GM19324 (cell line): Measurements from ENCODE around the gene PYROXD2.

Experiments used
- ATAC-seq: cut with Tn5 transposase; IDR thresholded peaks from one replicate; pipeline ENCODE4 v1.9.1; 2021; ENCODE audit warnings: mild to moderate bottlenecking, moderate library complexity; ENCODE audit not compliant: unreplicated experiment, low FRiP score

The PYROXD2 gene

DNA sequence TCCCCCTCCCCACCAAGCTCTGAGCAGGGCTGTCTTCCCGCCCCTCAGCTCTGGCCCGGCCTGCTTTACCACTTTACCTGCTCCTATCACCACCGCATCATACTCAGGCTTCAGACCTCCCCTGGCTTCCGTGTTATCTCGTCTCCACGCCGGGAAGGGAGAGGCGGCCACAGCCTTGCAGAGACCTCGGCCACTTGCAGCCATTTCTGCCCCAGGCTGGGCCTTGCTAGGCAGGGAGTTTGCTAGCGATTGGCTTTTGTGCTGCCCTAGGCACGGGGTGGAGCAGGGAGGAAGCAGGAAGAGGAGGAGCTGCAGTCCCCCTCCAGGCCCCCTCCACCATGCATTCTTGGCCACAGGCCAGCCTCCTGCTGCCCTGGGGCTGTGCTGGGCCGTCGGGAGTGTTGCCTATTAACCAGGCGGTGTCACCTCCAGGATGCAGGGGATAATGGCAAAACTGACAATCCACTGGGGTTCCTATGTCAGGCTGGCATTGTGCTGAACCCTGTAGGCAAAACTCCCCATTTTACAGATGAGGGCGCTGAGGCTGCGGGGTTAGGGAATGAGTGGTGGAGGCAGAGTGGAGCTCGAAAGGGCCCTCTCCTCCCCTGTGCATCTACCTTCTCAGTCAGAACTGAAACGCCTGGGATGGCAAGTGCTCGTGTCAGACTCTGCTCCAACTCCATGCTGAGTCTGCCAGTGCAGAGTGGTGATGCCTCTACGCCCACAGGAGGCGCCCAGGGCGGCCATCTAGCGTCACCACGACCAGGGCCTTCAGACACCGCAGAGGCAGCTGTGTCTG, at the start of gene PYROXD2:
TSS of gene PYROXD2 (minus strand) at position 251 of the 799 bp plus-strand sequence. CDS start at position 204, 47 bp downstream.
- ATAC-seq, result no peak

DNA sequence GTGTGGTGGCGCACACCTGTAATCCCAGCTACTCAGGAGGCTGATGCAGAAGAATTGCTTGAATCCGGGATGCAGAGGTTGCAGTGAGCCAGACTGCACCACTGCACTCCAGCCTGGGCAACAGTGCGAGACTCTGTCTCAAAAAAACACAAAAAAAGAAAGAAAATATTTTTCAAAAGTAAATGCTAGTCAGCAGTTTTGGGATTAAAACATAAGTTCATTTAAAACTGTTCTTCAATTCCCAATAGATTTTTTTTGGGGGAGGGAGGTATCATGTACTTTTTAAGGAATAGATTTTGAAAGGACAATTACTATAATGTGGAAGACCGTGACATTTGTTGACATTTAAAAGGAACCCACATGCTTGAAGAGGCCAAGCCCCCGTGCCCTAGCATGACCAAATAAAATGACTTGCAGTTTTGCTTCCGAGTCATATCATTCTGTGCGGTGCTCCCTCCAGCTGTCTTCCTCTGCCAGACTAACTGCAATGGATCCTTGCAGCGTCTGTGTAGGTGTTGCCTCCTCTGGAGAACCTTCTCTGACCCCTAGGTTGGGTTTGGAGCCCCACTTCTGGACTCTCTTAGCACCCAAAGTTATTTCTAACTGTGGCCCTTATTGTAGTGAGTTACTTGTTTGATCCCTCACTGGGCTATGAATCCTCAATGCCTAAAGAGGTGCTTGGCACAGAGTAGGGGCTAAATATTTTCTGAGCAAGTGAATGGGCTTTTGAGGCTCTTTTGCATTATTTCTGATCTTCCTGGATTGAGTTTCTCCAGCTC, 49.2 kb upstream of the PYROXD2 start:
- no peak for ATAC-seq

DNA sequence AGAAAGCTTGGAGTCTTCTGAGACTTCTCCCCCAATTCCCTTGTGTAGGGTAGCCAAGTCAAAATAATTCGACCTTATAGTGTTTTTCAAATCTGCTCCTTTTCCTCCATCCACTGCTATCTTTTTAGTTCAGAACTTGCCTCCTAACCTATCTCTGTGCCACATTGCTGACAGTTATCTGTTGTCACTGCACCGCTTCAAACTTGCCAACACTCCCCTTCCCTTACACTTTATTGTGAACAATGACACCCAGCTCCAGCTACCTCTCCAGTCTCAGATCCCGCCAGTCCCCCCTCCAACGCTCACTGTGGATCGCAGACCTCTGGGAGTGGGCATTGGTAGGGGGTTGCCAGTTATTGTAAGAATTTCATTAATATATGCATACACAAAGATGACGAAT, 48.0 kb upstream of the PYROXD2 start:
- ATAC-seq, result no peak

DNA sequence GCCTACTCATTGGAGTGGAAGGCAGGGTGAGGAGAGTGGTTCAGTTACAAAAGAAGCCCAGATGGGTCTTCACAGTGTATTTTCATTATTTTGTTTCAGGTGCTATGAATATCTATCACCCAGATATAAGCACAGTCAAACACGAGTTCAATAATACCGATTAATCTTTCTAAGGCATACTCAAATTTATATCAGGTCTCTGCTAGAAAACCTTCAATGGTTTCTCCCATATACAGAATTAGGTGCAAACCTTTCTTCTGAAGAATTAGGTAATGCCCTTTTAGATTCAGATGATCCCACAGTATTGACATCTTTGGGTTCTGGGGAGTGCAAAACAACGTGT, 46.5 kb upstream of the PYROXD2 start:
- ATAC-seq, result no peak

DNA sequence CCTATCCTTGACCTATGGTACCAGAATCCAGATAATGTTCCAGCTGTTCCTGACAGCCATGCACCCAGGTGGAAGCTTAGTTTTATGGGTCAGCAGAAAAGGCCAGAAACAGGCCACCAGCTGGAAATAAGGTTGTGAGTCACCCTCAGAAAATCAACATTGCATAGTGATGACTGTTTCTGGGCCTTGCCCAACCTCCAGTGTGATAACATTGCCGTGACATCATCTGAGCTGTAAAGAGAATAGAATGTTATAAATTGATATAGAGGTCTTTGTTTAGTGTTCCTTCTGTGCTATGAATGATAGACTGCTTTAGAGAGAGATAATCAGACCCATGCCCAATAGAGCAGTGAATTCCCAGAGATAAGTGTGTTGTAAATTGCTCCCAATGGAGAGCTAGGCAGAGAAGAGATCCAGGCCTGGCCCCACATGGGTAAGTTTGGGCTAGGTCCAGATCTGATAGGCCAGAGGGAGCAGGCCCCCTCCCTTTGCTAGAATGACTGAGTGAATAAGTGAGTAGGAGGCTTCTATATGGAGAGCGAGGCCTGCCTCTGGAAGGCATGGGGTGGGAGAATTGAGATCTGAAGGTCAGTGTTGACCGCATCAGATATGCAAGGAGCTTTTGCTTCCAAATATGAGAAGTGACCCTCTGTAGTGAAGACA, 46.0 kb upstream of the PYROXD2 start:
- ATAC-seq, result no peak

DNA sequence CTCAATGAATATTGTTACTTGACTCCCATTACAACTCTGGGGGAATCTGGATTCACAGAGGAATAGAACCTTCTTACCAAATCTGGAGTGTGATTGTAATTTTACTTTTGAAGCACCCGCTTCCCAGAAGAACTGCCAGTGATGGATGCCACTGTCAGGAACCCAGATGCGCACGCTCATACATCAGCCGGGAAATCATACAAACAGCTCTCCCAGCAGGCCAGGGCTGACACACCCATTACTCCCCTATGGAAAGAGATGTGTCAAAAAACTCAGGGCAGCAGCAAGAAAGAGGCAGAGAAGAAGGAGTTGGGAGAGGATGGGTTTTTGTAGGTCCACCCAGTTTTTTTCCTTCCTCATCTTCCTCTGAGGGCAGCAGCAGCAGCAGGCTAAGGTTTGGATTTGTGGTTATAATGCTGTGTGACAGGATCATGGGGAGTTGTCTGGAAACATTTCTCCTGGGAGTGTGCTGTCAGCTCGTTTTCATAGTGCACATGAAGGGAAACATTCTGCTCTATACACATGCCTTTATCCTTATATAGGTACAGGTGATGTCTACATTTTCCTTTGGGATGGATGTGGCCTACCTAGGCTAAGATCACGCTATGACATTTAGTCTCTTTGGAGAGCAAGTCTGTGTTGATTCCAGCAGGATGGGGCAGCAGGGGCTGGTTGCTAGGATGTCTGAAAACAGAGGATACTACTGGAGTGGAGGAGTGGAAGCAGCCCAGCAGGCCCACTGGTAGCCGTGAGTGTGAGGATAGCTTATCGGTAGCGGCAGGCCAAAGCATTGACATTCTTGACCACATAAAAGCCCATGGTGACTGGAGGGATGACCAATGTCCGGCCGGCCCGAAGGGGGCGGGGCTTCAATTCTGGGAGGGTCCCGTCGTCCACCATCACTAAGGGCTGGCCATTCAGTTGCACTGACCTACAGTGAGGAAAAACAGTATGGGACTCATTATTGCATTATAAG, 44.1 kb upstream of the PYROXD2 start:
- ATAC-seq, result no peak

DNA sequence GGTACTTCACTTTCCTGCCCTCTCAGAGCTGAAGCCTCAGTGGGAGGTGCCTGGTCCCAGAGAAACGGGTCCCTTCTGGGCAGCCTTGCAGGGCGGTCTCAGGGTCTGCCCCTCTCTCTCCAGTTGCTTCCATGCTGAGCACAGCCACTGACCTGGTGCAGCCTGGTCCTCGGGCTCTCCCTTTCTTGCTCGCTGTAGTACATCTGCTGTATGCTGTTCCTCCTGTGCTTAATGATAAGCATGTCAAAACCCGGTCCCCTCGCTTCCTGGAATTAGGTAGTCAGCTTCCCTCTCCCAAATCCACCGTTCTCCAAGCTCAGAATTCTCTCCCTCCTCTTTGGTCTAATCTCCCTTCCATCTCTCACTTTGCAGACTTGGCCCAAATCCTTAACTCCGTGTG, 42.7 kb upstream of the PYROXD2 start:
- no peak for ATAC-seq

DNA sequence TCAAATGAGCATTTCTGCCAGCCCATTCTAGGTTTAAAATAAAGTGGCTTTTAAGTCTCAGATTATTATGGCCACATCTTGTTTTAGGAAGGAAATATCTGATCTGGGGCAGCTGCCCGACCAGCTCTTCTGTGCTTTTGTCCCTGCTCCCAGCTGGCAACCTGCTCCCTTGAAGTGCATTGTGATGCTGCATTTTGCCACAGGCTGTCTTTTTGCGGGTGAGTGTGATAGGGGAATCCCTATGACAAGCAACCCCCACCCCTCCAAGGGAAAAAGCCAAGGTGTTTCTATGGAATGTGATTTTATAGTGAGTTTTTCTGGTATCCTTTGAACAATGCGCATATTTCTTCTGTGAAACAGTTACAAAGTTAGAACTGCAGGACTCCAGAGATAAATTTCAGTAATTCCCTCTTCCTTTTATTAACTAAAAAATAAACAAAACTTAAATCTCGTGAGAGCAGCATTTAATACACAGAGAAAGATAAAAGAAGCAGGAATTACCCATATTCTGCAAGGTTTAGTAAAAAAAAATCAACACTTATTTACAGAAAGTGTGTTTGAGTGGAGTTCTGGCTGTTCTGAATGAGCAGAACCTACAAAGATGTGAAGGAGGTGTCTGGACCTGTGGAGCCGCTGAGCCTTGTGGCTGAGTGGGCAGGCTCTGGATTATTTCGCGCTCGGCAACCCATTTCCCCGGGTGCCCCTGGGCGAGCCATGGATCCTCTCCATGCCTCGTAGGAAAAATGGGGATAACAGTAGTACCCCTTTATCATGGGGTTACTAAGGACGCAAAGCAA, 41.9 kb upstream of the PYROXD2 start:
- ATAC-seq, result no peak

DNA sequence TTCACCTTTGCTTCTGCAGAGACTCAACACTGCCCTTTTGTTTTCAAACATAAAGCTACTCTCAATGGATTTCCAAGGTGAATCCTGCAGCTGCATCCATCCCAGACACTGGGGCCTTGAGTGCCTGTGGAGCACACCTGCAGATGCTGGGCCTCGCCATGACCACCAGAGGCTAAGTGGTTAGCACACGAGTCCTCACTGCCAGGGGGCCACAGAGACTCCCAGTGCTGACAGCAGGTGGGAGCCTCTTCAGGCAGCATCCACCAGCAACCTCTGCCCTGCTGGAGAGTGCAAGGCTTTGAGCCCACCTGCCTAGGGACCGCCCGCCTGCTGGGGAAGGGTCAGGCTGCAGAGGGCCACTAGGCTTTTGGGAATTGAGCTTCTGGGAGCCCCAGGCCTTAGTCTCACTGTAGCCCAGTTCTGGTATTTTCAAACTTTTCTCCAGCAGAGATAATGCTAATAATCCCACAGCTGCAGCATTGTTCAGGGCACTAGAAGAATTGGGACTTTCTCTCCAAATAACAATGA, 41.1 kb upstream of the PYROXD2 start:
- ATAC-seq, result no peak

DNA sequence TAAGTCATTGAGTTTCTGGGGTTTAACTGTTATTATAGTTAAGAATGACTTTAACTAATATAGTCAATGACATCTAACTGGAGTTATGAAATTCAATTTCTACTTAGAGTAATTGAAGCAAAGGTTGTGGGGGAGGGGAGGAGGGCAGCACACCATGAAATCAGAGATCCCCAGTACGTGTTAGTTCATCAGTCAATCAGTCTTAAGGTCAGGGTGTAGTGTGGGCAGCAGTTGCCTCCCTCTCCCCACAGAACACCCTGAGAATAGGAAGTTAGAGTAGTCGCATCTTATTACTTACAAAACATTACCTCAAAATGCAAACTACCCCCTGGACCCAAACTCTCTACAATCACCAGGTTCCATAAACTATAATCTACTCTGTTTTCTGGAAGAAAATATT, 38.7 kb upstream of the PYROXD2 start:
- ATAC-seq, result no peak

DNA sequence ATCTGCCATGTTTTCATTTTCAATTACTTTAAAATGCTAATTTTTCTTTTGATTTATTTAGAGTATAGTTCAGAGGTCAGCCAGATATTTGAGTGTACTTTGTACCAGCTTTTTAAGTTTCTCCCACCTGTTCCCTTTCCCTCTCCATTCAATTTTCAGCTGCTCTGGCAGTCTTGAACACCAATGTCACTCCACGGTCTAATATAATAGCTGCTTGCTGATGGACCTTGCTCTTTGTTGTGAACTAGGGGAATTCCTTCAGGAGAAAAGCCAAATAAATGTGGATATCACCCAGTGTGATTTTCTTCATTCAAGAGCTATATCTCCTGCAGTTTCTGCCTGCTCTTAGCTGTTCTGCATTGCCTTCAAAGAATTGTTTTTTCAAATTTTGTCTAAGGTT, 35.6 kb upstream of the PYROXD2 start:
- ATAC-seq, result no peak

DNA sequence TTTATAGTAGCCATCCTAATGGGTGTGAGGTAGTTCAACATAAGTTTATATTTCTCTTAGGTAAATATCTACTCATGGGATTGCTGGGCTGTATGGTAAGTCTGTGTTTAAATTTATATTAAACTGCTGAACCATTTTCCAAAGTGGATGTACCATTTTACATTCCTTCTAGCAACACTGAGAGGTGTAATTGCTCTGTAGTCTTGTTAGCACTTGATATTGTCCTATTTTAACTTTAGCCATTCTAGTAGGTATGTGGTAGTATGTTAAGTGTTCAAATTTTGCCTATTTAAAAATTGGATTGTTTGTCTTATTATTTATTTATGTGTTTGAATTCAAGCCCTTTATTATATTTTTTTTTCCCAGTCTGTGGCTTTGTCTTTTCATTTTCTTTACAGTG, 34.3 kb upstream of the PYROXD2 start:
- ATAC-seq, result no peak

DNA sequence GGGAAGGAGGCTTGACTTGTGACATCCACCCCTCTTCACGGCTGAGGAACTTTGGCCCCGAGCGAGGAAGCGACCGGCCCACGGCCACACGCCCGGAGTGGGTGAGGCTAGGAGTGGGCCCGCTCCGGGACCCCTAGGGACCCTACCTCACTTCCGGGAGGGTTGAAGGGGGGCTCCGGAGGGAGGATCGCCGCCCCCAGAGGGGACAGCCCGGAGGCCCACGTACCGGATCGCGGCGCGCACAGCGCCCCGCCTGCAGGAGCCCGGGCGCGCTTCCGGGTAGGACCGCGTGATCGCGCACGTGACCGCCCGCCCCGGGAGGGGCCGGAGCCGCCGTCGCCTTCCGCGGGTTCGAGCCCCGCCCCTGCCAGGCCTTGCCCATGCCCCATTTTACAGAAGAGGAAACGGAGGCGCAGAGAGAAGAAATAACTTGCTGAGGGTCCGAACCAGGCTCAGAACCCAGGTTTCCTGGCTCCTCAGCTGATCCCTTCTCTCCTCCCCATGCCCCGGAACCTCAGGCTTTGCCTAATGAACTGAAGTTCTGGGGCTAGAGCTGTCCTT, 31.8 kb upstream of the PYROXD2 start, which contains the start of gene HPS1:
TSS of gene HPS1 (minus strand) at position 275 of the 561 bp plus-strand sequence. CDS start 3,695 bp downstream, outside the sequence.
- peak; percentile 94 for ATAC-seq

DNA sequence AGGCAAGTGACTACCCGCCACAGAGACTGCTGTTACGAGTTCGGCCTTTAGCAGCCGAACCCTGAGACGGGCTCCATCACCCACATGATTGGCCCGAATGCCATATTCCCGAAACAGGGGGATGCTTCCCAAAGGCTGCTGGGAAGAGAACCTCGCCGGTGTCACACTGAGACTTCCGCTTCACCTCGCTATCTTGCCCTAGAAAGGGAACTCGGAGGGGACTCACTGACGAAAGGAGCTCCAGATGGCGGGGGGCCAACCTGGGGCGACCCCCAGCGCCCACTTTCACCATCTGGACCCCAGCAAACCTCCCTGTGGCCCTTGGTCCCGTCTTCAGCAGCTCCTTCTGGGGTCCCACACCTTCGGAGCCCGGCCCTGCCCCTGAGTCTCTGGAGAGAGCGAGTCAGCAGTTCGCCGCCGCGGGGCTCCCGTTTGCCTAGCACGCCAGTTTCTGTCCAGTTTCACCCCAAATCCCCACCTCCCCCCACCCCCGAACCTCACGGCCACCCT, 31.2 kb upstream of the PYROXD2 start:
- ATAC-seq, result peak; percentile 21

DNA sequence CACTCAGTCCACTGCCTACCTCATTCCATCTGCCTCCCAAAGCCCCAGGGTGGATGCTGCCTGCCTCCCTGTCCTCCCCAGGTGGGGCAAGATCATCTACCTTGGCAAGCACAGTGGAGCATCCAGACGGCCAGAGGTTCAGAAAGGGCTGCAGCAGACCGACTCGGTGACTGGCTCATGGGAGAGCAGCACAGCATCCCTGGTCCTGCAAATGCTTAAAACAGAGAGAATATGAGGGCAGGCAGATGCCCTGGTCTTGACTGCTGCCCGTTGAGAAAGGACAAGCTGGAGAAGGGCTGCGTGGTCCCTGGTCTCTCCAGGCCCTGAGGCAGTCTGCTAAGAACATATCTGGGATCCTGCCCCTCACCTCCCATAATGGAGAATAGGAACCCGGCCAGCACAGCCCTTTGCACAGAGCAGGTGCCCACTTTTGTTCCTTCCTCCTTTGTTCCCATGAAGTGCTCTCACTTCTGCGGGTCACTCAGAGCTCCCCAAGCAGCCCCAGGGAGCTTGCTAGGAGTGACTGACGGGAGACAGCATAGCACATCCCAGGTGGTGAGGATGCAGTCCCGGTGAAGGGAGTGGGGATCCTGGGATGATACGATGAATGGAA, 30.3 kb upstream of the PYROXD2 start:
- no peak for ATAC-seq

DNA sequence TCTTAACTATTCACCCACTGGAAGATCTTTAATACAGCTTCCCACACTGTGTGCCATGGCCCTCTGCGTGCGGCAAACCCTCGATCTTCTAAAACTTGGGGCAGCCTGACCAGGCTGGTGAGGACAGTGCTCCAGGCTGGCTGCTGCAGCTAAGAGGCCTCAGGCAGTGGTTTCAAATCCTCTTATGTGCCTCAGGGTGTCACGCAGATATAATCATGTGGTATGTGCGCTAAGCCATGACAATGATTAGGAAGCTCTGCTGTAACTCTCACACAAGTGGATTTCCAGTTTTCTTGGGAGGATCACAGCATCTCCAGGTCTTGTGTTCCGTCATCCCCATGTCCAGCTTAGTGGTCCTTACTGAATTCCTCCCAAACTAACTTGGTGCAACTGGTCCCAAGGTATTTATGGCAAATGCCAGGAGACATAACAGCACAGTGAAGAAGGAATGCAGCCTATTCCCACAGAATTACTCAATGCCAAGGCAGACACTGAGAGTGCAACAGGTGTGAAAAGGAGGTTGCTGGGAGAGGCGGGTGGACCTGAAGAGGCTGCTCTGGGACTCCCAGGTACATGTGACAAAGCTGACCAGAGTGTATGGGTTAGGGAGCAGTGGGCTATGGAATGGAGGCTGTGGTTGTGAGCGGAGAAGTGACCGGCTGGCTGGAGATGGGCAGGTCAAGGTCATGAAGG, 29.5 kb upstream of the PYROXD2 start:
- ATAC-seq, result no peak

DNA sequence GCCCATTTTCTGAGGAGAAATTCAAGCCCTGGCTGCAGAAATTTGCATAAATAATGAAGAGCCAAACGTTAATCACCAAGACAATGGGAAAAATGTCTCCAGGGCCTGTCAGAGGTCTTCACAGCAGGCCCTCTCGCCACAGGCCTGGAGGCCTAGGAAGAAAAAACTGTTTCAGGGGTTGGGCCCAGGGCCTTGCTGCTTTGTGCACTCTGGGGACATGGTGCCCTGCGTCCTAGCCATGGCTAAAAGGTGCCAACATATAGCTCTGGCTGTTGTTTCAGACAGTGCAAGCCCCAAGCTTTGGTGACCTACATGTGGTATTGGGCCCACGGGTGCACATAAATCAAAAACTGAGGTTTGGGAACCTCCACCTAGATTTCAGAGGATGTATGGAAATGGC, 23.7 kb upstream of the PYROXD2 start:
- ATAC-seq, result no peak

DNA sequence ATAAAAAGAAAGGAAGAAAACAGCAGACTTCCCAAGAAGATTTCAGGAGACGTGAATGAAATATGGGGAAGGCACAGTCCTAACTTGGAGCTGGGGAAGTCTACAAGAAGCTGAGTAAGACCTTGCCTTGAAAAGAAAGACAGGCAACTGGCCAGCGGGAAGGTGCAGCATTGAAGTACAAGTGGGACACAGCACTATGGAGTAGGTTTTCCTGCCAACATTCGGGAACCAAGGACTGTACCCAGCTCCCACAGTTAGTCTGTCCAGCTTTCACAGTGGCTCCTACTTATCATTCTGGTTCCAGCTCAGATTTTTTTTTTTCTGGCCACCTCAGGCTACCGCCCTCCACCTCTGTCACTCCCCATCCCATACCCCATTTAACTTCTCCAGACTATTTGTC, 21.7 kb upstream of the PYROXD2 start:
- ATAC-seq, result no peak
